ENCODE data around the gene NKTR.

GRCh38 chr3:42600111-42600957, at the start of gene NKTR:
- TF ChIP-seq CTCF (IDR thresholded peaks at IDR 0.05) (no peak), ZFX (IDR thresholded peaks at IDR 0.05; ENCODE audit: borderline replicate concordance) (no peak)
